ENCODE data around the gene RTN4.
A peak's percentile ranks its signal among the peaks of the same experiment; 100 is the strongest.

RTN4 gene

DNA sequence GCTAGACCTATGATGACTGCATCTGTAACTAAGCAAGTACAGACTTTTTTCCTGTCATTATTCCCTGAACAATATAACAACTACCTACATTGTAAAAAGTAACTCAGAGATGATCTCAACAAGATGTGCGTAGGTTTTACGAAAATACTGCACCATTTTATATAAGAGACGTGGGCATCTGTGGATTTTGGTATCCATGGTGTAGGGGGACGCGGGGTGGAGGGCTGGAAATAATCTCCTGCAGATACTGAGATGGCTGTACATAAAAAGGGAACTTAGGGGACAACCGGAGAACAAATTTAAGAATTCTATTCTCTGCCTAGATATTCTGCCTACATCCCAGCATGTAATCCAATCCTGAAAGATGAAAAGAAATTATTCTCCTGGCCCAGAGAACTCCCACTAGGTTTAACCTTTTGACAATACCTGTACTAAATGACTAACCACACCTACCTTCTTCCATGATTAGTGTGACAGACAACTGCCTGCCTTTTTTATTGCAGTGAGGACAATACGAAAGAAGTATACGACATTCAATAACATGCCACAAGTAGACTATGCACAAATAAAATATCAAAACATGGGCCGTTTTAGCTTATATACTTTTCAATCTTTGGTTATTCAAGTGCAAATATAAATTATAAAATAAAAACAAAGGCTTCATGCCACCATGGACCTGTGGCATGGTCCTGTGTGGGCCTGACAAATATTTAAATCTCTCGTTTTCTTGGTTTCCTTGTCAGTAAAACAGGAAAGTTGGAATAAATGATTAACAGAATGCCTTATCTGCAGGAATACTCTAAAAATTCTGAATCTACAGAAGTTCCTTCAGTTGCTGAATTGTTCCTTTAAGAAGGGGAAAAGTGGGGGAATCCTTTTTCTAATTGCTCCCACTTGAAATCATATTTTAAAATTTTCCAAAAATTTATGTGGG, 46.3 kb downstream of the RTN4 start:
- Histone ChIP-seq H3K36me3 (no peaks in the 10 kb centered on the region), H3K27me3 (no peaks in the 10 kb centered on the region), H3K9me3 (no peaks in the 10 kb centered on the region), H3K4me1 (peaks cover 0 to 92% (median 44%) of the 10 kb centered on the region in 4 donors), H3K4me3 (no peak overlapping the region), H3K27ac (no peak overlapping the region)
- no peak for DNase-seq
- intact Hi-C loops (cut with DNase I; ENCODE audit: low total_unique reads): no loop called here
- TF ChIP-seq, protein P1, sequence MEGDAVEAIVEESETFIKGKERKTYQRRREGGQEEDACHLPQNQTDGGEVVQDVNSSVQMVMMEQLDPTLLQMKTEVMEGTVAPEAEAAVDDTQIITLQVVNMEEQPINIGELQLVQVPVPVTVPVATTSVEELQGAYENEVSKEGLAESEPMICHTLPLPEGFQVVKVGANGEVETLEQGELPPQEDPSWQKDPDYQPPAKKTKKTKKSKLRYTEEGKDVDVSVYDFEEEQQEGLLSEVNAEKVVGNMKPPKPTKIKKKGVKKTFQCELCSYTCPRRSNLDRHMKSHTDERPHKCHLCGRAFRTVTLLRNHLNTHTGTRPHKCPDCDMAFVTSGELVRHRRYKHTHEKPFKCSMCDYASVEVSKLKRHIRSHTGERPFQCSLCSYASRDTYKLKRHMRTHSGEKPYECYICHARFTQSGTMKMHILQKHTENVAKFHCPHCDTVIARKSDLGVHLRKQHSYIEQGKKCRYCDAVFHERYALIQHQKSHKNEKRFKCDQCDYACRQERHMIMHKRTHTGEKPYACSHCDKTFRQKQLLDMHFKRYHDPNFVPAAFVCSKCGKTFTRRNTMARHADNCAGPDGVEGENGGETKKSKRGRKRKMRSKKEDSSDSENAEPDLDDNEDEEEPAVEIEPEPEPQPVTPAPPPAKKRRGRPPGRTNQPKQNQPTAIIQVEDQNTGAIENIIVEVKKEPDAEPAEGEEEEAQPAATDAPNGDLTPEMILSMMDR (IDR thresholded peaks at IDR 0.05): no peak

DNA sequence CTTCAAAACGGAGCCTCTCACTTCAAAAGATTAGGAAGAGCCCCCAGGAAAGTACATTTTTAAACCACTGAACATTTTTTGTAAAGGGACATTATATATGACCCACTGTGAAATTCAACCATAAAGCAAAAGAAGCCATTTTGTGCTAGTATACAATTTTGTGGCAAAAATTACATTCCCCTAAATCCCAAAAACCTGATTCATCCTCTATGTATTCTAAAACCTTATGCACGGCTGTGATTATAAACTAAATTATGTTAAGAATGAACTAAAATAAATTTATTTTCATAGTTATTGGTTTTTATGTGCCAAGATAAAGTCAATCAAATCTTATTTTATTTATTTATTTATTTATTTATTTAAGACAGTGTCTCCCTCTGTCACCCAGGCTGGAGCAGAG, 48.5 kb downstream of the RTN4 start:
- Histone ChIP-seq H3K36me3 (no peaks in the 10 kb centered on the region), H3K9me3 (no peaks in the 10 kb centered on the region), H3K4me3 (no peak overlapping the region), H3K27ac (no peak overlapping the region), H3K4me1 (peaks cover 0 to 92% (median 38%) of the 10 kb centered on the region in 4 donors), H3K27me3 (no peaks in the 10 kb centered on the region)
- no peak for DNase-seq
- intact Hi-C loops (cut with DNase I; ENCODE audit: low total_unique reads): no loop called here
- TF ChIP-seq, protein P1 (IDR thresholded peaks at IDR 0.05): no peak

DNA sequence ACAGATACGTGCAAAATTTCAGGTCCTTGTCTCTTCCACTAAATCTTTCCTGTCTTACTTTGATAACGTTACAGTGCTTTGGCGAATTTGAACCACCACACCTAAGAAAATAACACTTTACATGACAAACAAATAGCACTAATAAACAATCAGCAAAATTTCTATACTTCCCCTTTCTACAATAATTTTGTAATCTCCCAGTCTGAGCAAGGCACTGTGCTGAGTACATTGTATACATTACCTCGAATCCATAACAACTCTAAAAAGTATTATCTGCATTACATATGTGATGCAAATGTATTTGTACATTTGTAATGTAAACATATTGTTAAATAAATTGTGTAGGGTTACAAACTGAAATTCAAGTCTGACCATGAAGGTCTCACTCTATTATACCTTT, 49.9 kb downstream of the RTN4 start:
- no peaks in the 10 kb centered on the region for H3K27me3 ChIP-seq
- no peaks in the 10 kb centered on the region for H3K9me3 ChIP-seq
- intact Hi-C loops (cut with DNase I; ENCODE audit: low total_unique reads): no loop called here
- no peaks in the 10 kb centered on the region for H3K36me3 ChIP-seq
- no peak overlapping the region for H3K27ac ChIP-seq
- no peak for DNase-seq
- H3K4me3 ChIP-seq: no peak overlapping the region
- H3K4me1 ChIP-seq: peaks cover 0 to 91% (median 36%) of the 10 kb centered on the region in 4 donors
- TF ChIP-seq, protein P1 (IDR thresholded peaks at IDR 0.05): no peak

DNA sequence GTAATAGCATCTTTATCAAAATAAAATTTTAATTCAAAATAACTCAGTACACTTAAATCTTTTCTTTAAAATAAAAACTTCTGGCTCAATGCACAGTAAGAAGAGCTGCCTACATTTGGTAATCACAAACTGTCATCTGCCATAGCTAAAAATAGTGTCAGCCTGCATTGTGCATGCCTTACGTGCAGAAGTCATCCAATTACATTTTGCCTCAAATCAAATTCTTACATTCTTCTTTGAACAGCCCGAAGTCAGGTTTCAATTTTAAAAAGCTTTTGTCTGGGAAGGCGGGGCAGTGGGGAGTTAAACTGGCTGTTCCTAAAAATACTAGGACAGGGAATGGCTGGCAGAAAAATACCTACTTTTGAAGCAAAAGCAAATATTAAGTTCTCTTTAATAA, 51.1 kb downstream of the RTN4 start:
- intact Hi-C loops (cut with DNase I; ENCODE audit: low total_unique reads): no loop called here
- no peaks in the 10 kb centered on the region for H3K9me3 ChIP-seq
- no peaks in the 10 kb centered on the region for H3K36me3 ChIP-seq
- DNase-seq: no peak
- no peaks in the 10 kb centered on the region for H3K27me3 ChIP-seq
- TF ChIP-seq, protein P1 (IDR thresholded peaks at IDR 0.05): no peak
- peaks cover 0 to 90% (median 42%) of the 10 kb centered on the region in 4 donors for H3K4me1 ChIP-seq
- peak overlapping the region in 1 of 2 donors; percentile 17 for H3K27ac ChIP-seq
- H3K4me3 ChIP-seq: no peak overlapping the region

DNA sequence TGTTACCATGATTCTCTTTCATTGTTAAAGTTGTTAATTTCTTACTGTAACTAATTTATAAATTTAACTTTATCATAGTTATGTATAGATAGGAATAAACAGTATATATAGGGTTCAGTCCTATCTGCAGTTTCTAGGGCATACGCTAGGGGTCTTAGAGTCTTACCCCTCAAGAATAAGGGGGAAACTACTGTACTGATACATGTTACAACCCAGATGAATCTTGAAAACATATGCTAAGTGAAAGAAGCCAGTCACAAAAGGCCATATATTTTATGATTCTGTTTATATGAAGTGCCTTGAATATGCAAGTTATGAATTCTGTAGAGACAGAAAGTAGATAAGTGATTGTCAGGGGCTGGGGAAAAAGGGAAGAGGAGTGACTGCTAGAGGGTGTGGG, 52.4 kb downstream of the RTN4 start:
- DNase-seq: no peak
- Histone ChIP-seq H3K36me3 (no peaks in the 10 kb centered on the region), H3K4me1 (peaks cover 0 to 94% (median 40%) of the 10 kb centered on the region in 4 donors), H3K4me3 (no peak overlapping the region), H3K27ac (no peak overlapping the region), H3K27me3 (no peaks in the 10 kb centered on the region), H3K9me3 (no peaks in the 10 kb centered on the region)
- intact Hi-C loops (cut with DNase I; ENCODE audit: low total_unique reads): no loop called here
- TF ChIP-seq, protein P1 (IDR thresholded peaks at IDR 0.05): no peak

Data from tibial artery (tissue), 4 donors.